Measurements from ENCODE around the gene STARD3NL.

DNA sequence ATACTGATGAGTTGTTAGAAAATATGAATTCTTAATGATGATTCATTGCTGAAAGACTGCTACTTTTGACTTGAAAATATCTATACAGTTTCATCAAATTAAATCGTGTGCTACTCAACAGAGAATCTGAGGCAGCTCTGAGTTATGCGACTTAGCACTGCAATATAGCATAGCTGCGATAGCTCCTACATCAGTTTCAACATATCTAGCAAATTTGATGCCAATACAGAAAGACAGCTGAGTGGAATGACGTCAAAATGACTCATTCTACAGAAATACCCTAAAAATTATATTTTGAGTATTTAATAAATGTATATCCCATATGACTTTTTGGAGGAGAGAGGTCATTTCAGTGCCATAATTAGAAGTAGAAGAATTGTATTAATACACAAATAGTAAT is 96.4 kb downstream of the STARD3NL start:
- TF ChIP-seq POLR2AphosphoS5 (IDR thresholded peaks at IDR 0.05; ENCODE audit: borderline replicate concordance, low read depth, low read length) (no peak), EZH2 (IDR thresholded peaks at IDR 0.05) (no peak), FOXP2 (optimal IDR thresholded peaks at IDR 0.05; ENCODE audit: control extremely low read depth, extremely low read length, insufficient read depth) (no peak)
